ENCODE data around the gene CPED1. TPM values are rescaled to one million over a fixed set of nuclear protein-coding genes. Genes with fewer than 3 reads are reported as not detected.
A peak's percentile ranks its signal among the peaks of the same experiment; 100 is the strongest.
"Not testable (repeated sequence)": the region's sequence is repeated elsewhere in the genome, so short reads cannot be mapped to it uniquely, and the experiment has no call there.

CPED1 gene
- polyA plus RNA-seq, 6 donors from 2014 or later, result 0.16 to 1.2 (median 0.39) TPM

DNA sequence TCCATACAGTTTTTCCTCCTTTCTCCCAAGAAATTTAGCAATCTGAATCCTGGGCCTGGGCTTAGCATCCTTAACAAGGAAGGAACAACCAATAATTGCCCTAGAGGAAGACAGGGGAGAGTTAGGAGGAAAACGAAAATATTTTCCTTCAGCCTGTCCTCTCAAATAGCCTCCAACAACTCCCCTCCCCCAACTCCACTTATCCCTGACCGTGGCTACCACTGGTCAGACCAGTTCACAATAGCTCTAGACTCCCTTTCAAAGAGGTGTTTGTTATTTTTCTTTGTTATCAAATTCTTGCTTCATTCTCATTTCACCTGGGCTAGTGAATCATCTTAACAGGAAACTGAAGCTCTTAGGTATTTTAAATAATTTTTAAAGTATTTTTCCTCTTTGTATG, 114.1 kb downstream of the CPED1 start:
- Mint-ChIP-seq H3K4me1 (peaks cover 0 to 3% (median 2%) of the 10 kb centered on the region in 3 donors), H3K27me3 (no peaks in the 10 kb centered on the region), H3K27ac (no peak overlapping the region), H3K4me3 (no peak overlapping the region), H3K36me3 (no peaks in the 10 kb centered on the region), H3K9me3 (no peaks in the 10 kb centered on the region)
- ATAC-seq (ENCODE audit: low read depth in 2 of 2) (no peak), DNase-seq (no peak)

GRCh38 chr7:121103086-121103485, 114.6 kb downstream of the CPED1 start:
- DNase-seq, result no peak
- H3K27me3 Mint-ChIP-seq, result no peaks in the 10 kb centered on the region
- ATAC-seq (ENCODE audit: low read depth in 2 of 2), result no peak

DNA sequence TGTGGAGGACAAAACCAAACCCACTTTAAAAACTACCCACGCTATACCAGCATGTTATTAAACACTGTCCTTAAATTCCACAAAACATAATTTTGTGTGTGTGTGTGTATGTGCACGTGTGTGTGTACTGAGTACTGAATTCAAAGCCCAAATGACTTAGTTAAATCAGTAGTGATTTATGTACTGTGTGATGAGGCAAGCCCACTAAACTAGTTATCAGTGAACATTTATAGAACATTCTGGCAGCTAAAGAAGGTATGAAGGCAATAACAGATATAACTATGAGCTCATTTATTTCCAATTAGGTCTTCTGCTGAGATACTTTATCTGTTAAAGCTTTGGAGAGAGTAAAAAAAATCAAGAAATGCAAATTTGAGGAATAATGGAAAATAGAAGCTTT, 115.1 kb downstream of the CPED1 start:
- DNase-seq (no peak), ATAC-seq (ENCODE audit: low read depth in 2 of 2) (no peak)
- Mint-ChIP-seq H3K27me3 (no peaks in the 10 kb centered on the region), H3K9me3 (no peaks in the 10 kb centered on the region), H3K4me1 (peaks cover 0 to 3% (median 2%) of the 10 kb centered on the region in 3 donors), H3K36me3 (no peaks in the 10 kb centered on the region), H3K27ac (no peak overlapping the region), H3K4me3 (no peak overlapping the region)

More at GRCh38 chr7:121103086-121103485, 114.6 kb downstream of the CPED1 start:
- H3K36me3 Mint-ChIP-seq, result no peaks in the 10 kb centered on the region
- H3K4me1 Mint-ChIP-seq, result peaks cover 0 to 3% (median 2%) of the 10 kb centered on the region in 3 donors
- H3K27ac Mint-ChIP-seq, result peak overlapping the region in 1 of 6 donors; percentile 26
- no peak overlapping the region for H3K4me3 Mint-ChIP-seq
- H3K9me3 Mint-ChIP-seq, result no peaks in the 10 kb centered on the region

GRCh38 chr7:121105262-121105661, 116.8 kb downstream of the CPED1 start:
- Mint-ChIP-seq H3K36me3 (no peaks in the 10 kb centered on the region), H3K4me3 (no peak overlapping the region), H3K27me3 (no peaks in the 10 kb centered on the region), H3K9me3 (no peaks in the 10 kb centered on the region), H3K4me1 (peaks cover 0 to 4% (median 2%) of the 10 kb centered on the region in 3 donors), H3K27ac (no peak overlapping the region)
- DNase-seq (no peak), ATAC-seq (ENCODE audit: low read depth in 2 of 2) (no peak)

DNA sequence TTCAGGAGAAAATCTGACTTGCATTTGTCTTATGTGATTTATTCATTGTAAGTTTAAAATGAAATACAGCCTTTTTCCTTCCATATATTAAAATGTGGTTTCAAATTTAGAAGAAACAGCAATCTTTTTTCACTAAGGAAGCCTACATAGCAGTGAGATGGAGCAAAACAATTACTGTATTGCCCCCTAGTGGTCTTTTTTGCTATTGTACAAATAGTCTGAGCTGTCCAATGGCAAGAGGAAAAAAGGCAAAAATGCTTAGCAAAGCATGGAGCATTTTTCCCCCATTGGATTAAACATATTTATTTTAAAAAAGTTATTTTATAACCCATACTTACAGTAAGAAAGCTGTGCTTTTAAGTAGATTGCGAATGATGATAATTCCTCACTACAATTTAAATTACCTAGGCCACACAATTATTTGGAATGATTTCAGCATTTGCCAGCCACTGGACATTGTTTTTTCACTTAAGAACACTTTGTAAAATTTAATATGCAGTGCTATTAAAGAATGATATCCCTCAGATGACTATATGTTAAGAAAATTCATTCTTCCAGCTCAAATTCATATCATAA, 119.5 kb downstream of the CPED1 start:
- Mint-ChIP-seq H3K27me3 (no peaks in the 10 kb centered on the region), H3K36me3 (no peaks in the 10 kb centered on the region), H3K4me3 (no peak overlapping the region), H3K27ac (no peak overlapping the region), H3K4me1 (peaks cover 0 to 10% (median 0%) of the 10 kb centered on the region in 3 donors), H3K9me3 (no peaks in the 10 kb centered on the region)
- DNase-seq, result peak; percentile 40
- peak; percentile 77 to 81 for ATAC-seq (ENCODE audit: low read depth in 2 of 2)

- Mint-ChIP-seq H3K36me3 (no peaks in the 10 kb centered on the region), H3K4me1 (peaks cover 0 to 10% (median 0%) of the 10 kb centered on the region in 3 donors), H3K27ac (peak overlapping the region in 1 of 6 donors; percentile 5), H3K9me3 (no peaks in the 10 kb centered on the region), H3K4me3 (no peak overlapping the region), H3K27me3 (no peaks in the 10 kb centered on the region)
- no peak for ATAC-seq (ENCODE audit: low read depth in 2 of 2)
- no peak for DNase-seq
Observed at GRCh38 chr7:121109145-121109544, 120.6 kb downstream of the CPED1 start.

GRCh38 chr7:121113288-121113687, 124.8 kb downstream of the CPED1 start:
- ATAC-seq (ENCODE audit: low read depth in 2 of 2), result no peak
- Mint-ChIP-seq H3K36me3 (no peaks in the 10 kb centered on the region), H3K27ac (no peak overlapping the region)

DNA sequence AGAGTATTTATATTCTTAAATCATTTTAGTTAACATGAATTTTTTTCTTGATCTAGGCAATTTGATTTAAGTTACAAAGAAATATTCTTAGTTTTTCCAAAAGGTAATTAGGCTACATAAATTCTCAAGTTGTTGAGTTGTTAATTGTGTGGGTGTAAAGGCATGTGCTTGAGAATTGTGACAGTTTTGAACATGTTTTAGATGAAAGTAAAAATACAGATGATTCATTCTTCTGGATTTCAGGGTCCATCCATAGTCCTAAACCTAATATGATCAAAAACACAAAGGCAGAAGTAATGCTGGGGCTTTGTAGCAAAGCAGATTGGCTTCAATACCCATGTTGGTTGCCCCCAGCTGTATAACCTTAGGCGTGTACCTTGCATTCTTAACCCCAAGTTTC, 127.9 kb downstream of the CPED1 start:
- no peak for ATAC-seq (ENCODE audit: low read depth in 2 of 2)
- no peak overlapping the region for H3K27ac Mint-ChIP-seq
- DNase-seq, result no peak
- H3K4me1 Mint-ChIP-seq, result peaks cover 0 to 8% (median 6%) of the 10 kb centered on the region in 3 donors
- H3K4me3 Mint-ChIP-seq, result no peak overlapping the region
- H3K27me3 Mint-ChIP-seq, result no peaks in the 10 kb centered on the region
- H3K36me3 Mint-ChIP-seq, result peaks cover 0 to 4% of the 10 kb centered on the region in 2 donors
- no peaks in the 10 kb centered on the region for H3K9me3 Mint-ChIP-seq

More at GRCh38 chr7:121113288-121113687, 124.8 kb downstream of the CPED1 start:
- no peaks in the 10 kb centered on the region for H3K27me3 Mint-ChIP-seq
- DNase-seq, result no peak
- H3K4me3 Mint-ChIP-seq, result no peak overlapping the region
- H3K9me3 Mint-ChIP-seq, result no peaks in the 10 kb centered on the region
- peaks cover 0 to 12% (median 4%) of the 10 kb centered on the region in 3 donors for H3K4me1 Mint-ChIP-seq

- H3K36me3 Mint-ChIP-seq, result peaks cover 0 to 4% of the 10 kb centered on the region in 2 donors
- no peak for DNase-seq
- no peak overlapping the region for H3K27ac Mint-ChIP-seq
- peaks cover 0 to 8% (median 3%) of the 10 kb centered on the region in 3 donors for H3K4me1 Mint-ChIP-seq
- H3K27me3 Mint-ChIP-seq, result no peaks in the 10 kb centered on the region
- H3K9me3 Mint-ChIP-seq, result no peaks in the 10 kb centered on the region
- no peak for ATAC-seq (ENCODE audit: low read depth in 2 of 2)
- no peak overlapping the region for H3K4me3 Mint-ChIP-seq
Observed at GRCh38 chr7:121119047-121119446, 130.5 kb downstream of the CPED1 start.

- Mint-ChIP-seq H3K4me1 (peaks cover 0 to 3% (median 0%) of the 10 kb centered on the region in 3 donors), H3K9me3 (no peaks in the 10 kb centered on the region), H3K36me3 (peaks cover 0 to 4% of the 10 kb centered on the region in 2 donors), H3K4me3 (no peak overlapping the region), H3K27me3 (no peaks in the 10 kb centered on the region), H3K27ac (no peak overlapping the region)
- ATAC-seq (ENCODE audit: low read depth in 2 of 2) (no peak), DNase-seq (no peak)
Observed at GRCh38 chr7:121123032-121123431, 134.5 kb downstream of the CPED1 start.

GRCh38 chr7:121125454-121125853, 136.9 kb downstream of the CPED1 start:
- H3K27ac Mint-ChIP-seq; H3K9me3 Mint-ChIP-seq; H3K27me3 Mint-ChIP-seq; H3K36me3 Mint-ChIP-seq; DNase-seq; ATAC-seq (ENCODE audit: low read depth in 2 of 2); H3K4me3 Mint-ChIP-seq: not testable (repeated sequence)
- peaks cover 0 to 11% (median 2%) of the 10 kb centered on the region in 3 donors for H3K4me1 Mint-ChIP-seq

- Mint-ChIP-seq H3K36me3 (peaks cover 0 to 4% of the 10 kb centered on the region in 2 donors), H3K9me3 (no peaks in the 10 kb centered on the region), H3K27ac (no peak overlapping the region), H3K27me3 (no peaks in the 10 kb centered on the region), H3K4me3 (no peak overlapping the region), H3K4me1 (peaks cover 0 to 18% (median 9%) of the 10 kb centered on the region in 3 donors)
- DNase-seq (no peak), ATAC-seq (ENCODE audit: low read depth in 2 of 2) (no peak)
Observed at GRCh38 chr7:121126201-121126600, 137.7 kb downstream of the CPED1 start.

GRCh38 chr7:121126801-121127534, 138.5 kb downstream of the CPED1 start:
- Mint-ChIP-seq H3K36me3 (peaks cover 0 to 9% of the 10 kb centered on the region in 2 donors), H3K27ac (no peak overlapping the region), H3K4me1 (peaks cover 4 to 26% (median 17%) of the 10 kb centered on the region in 3 donors), H3K27me3 (no peaks in the 10 kb centered on the region), H3K4me3 (no peak overlapping the region), H3K9me3 (no peaks in the 10 kb centered on the region)
- no peak for ATAC-seq (ENCODE audit: low read depth in 2 of 2)
- DNase-seq, result peak; percentile 16

DNA sequence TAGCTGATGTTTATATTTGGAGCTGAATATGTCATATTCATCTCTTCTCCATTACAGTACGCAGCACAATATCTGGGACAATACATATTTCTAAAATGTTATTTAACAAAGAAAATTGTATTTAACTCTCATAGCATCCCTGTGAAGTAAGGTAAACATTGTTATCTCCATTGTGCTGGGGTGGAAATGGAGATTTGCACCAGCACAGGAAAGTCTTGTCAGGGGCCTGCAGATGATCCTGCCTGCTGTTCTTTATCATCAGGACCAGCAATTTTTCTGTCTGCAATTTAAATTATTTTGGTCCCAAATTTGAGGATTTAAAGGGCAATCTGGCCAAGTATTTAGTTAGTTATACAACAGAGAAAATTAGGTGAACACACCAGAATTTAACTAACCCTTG, 144.4 kb downstream of the CPED1 start:
- Mint-ChIP-seq H3K9me3 (no peaks in the 10 kb centered on the region), H3K27me3 (no peaks in the 10 kb centered on the region), H3K36me3 (peaks cover 0 to 14% of the 10 kb centered on the region in 2 donors), H3K4me1 (peaks cover 10 to 57% (median 44%) of the 10 kb centered on the region in 3 donors), H3K27ac (peak overlapping the region in 1 of 6 donors; percentile 79), H3K4me3 (no peak overlapping the region)
- no peak for DNase-seq
- ATAC-seq (ENCODE audit: low read depth in 2 of 2), result no peak
